Stomach (tissue), 9 donors: ENCODE data around the gene C16orf96. TPM values are rescaled to one million over a fixed set of nuclear protein-coding genes. Genes with fewer than 3 reads are reported as not detected.

Source experiments
- DNase-seq, 2 donors: peaks; one replicate each; pipeline versions ENCODE4 v3.0.0 to v3.0.0-alpha.2; 2013 to 2019
- H3K27ac ChIP-seq, 5 donors: fragments of 200-600 bp in 4 of 5; sonication (generic) in 4 of 5; one replicate each; pipeline ENCODE4 v1.5.1; 2013 to 2019; ENCODE audit warnings: mild to moderate bottlenecking in 1 of 5, moderate library complexity in 1 of 5
- H3K27me3 ChIP-seq, 3 donors: fragments of 200-600 bp; sonication (generic); one replicate each; pipeline ENCODE4 v1.5.1; 2017 to 2019; ENCODE audit warnings: mixed run types in 1 of 3
- H3K36me3 ChIP-seq, 4 donors: fragments of 200-600 bp; sonication (generic); 1 replicate in 3 of 4; 2 replicates in 1 of 4; pipeline ENCODE4 v1.5.1; 2016 to 2019
- H3K4me1 ChIP-seq, 4 donors: fragments of 200-600 bp; sonication (generic); one replicate each; pipeline ENCODE4 v1.5.1; 2016 to 2019
- H3K4me3 ChIP-seq, 4 donors: fragments of 200-600 bp; sonication (generic) in 3 of 4; one replicate each; pipeline ENCODE4 v1.5.1; 2016 to 2019; ENCODE audit warnings: mild to moderate bottlenecking in 1 of 4
- H3K9me3 ChIP-seq, 4 donors: fragments of 200-600 bp; sonication (generic); one replicate each; pipeline ENCODE4 v1.5.1; 2016 to 2019
- EP300 ChIP-seq: sonication (generic); formaldehyde crosslinking; IDR thresholded peaks from one replicate; pipeline ENCODE4 v1.6.1; 2017; ENCODE audit warnings: antibody characterized with exemption
- POLR2A ChIP-seq, 4 donors: fragments of 450-650 bp; IDR thresholded peaks; one replicate each; pipeline ENCODE4 v1.6.1; 2016; ENCODE audit warnings: antibody characterized with exemption in 4 of 4, control low read depth in 2 of 4, mild to moderate bottlenecking in 1 of 4, moderate library complexity in 1 of 4
- POLR2AphosphoS5 ChIP-seq, 3 donors: sonication (generic); formaldehyde crosslinking; IDR thresholded peaks; one replicate each; pipeline ENCODE4 v1.6.1; 2016; ENCODE audit warnings: antibody characterized with exemption in 3 of 3
- WGBS, 5 donors: extraction: QIAGEN DNeasy Blood & Tissue Kit in 3 of 5; methylation state at CpG; one replicate each; pipeline versions ENCODE4 v1.1.5 to v1.1.7; 2013 to 2018; 5-methylcytosine and 5-hydroxymethylcytosine counted together
- intact Hi-C: fragments of 100-400 bp; cut with DNase I; formaldehyde crosslinking; loops from one replicate; pipeline ENCODE4 v1.15.1; 2023; ENCODE audit warnings: low total_unique reads
- polyA plus RNA-seq, 3 donors: library from polyadenylated mRNA; stranded (reverse); fragments of 200-250 nt; gene quantifications; one replicate each; pipeline ENCODE4 v1.2.3, GENCODE V29; 2013
- total RNA-seq, 5 donors: library from RNA; depleted of rRNA; stranded (reverse); fragments of >200 nt; gene quantifications; one replicate each; pipeline versions ENCODE4 v1.1.0 to v1.2.3, GENCODE V29; 2014 to 2016
- TF ChIP-seq, protein P1 (sequence below), 7 experiments: fragments of 450-650 bp in 4 of 7; fragments of 200-600 bp in 3 of 7; sonication (generic) in 3 of 7; IDR thresholded peaks; one replicate each; pipeline ENCODE4 v1.5.1; 2016 to 2019; ENCODE audit warnings: antibody characterized with exemption in 7 of 7, control low read depth in 2 of 7, mild to moderate bottlenecking in 1 of 7
- donor health status: healthy with polysubstance abuse.
- donor health status: Bipolar disorder and iron deficiency.
- donor health status: healthy.

Gene C16orf96
- total and polyA plus RNA-seq, 8 donors = 0.37 to 0.43 TPM; not detected in 6

DNA sequence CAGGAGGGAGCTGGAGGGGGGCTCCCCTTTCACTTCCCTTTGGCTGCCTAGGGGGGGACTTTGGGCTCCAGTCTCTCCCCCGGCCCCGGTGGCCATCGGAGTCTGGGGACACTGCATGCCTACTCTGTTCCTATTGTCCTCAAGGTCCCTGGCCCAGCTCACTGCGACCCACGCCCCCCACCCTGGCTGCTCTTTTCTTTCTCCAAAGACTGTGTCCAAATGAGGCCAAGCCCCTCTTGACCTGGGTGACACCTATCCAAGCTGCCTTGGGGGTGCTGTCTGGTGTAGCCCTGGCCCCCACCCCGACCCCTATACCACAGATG, 45.7 kb downstream of the C16orf96 start:
- WGBS, 5 donors = 67 to 83% (median 77%) methylated on average over 6 of the region's 6 CpGs
- peaks cover 0 to 2% (median under 1%) of the 10 kb centered on the region in 4 donors for H3K36me3 ChIP-seq
- intact Hi-C loops = no loop called here
- no peaks in the 10 kb centered on the region for H3K9me3 ChIP-seq
- no peak for DNase-seq
- no peak overlapping the region for H3K4me3 ChIP-seq
- peaks cover 0 to 26% (median 0%) of the 10 kb centered on the region in 3 donors for H3K27me3 ChIP-seq
- TF ChIP-seq, protein P1, sequence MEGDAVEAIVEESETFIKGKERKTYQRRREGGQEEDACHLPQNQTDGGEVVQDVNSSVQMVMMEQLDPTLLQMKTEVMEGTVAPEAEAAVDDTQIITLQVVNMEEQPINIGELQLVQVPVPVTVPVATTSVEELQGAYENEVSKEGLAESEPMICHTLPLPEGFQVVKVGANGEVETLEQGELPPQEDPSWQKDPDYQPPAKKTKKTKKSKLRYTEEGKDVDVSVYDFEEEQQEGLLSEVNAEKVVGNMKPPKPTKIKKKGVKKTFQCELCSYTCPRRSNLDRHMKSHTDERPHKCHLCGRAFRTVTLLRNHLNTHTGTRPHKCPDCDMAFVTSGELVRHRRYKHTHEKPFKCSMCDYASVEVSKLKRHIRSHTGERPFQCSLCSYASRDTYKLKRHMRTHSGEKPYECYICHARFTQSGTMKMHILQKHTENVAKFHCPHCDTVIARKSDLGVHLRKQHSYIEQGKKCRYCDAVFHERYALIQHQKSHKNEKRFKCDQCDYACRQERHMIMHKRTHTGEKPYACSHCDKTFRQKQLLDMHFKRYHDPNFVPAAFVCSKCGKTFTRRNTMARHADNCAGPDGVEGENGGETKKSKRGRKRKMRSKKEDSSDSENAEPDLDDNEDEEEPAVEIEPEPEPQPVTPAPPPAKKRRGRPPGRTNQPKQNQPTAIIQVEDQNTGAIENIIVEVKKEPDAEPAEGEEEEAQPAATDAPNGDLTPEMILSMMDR (IDR thresholded peaks at IDR 0.05) = no peak
- no peak for TF ChIP-seq POLR2AphosphoS5 (IDR thresholded peaks at IDR 0.05)
- TF ChIP-seq EP300 = no peak
- TF ChIP-seq POLR2A (IDR thresholded peaks at IDR 0.05) = no peak
- H3K27ac ChIP-seq = no peak overlapping the region
- H3K4me1 ChIP-seq = peaks cover 0 to 33% (median 23%) of the 10 kb centered on the region in 4 donors

DNA sequence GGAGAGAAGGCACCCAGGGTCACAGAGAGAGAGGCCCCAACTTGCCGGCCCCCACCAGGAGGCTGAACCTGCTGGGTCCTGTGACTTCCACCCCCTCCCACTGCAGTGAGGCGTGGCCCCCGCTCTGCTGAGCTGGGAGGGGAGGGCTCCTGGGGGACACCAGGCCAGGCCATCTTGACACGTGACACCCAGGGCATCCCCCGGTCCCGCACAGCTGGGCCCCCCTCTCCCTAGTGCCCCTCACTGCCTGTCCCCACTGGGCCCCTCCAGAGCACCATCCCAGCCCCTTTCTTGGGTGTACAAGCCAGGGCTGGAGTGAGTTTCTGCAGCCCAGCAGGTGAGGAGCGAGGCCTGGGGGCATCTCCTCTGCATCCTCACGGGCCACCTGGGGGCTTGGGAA, 46.2 kb downstream of the C16orf96 start:
- WGBS, 5 donors = 51 to 82% (median 65%) methylated on average over 3 to 8 of the region's 8 CpGs

DNA sequence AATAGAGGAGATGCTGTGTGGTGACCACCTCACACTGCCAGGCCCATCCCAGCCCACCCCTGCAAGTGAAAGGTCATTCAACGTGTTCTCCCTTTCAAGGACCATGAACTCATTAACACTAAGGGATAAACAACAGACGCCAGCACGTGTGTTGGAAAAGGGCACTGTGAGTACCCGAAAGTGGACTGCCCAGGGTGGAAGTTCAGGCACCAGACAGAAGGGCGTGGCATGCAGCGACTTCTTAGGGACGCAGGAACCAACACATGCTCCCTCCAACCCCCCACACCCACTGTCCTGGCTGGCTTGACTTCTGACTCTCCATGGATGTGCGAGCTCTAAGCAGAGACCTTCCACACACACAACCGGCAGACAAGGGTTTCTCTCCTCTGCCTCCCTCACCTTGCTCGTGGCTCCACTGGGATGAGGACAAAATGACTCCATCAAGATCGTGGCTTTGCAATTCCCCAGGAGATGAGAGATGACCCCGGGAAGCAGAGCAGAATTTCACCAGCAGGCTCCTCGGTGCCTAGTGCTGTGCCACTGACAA, 47.6 kb downstream of the C16orf96 start:
- no peak for TF ChIP-seq POLR2AphosphoS5 (IDR thresholded peaks at IDR 0.05)
- no peak for TF ChIP-seq POLR2A (IDR thresholded peaks at IDR 0.05)
- H3K27me3 ChIP-seq = peaks cover 0 to 21% (median 0%) of the 10 kb centered on the region in 3 donors

More for the DNA sequence above, 46.2 kb downstream of the C16orf96 start:
- Histone ChIP-seq H3K27ac (no peak overlapping the region), H3K36me3 (peaks cover under 1 to 7% (median 4%) of the 10 kb centered on the region in 4 donors), H3K27me3 (peaks cover 0 to 21% (median 0%) of the 10 kb centered on the region in 3 donors), H3K9me3 (no peaks in the 10 kb centered on the region), H3K4me1 (peaks cover 0 to 35% (median 20%) of the 10 kb centered on the region in 4 donors), H3K4me3 (no peak overlapping the region)
- intact Hi-C loops = no loop called here
- DNase-seq = no peak
- TF ChIP-seq POLR2A (IDR thresholded peaks at IDR 0.05) (no peak), EP300 (no peak), POLR2AphosphoS5 (IDR thresholded peaks at IDR 0.05) (no peak)
- TF ChIP-seq, protein P1 (IDR thresholded peaks at IDR 0.05) = no peak

DNA sequence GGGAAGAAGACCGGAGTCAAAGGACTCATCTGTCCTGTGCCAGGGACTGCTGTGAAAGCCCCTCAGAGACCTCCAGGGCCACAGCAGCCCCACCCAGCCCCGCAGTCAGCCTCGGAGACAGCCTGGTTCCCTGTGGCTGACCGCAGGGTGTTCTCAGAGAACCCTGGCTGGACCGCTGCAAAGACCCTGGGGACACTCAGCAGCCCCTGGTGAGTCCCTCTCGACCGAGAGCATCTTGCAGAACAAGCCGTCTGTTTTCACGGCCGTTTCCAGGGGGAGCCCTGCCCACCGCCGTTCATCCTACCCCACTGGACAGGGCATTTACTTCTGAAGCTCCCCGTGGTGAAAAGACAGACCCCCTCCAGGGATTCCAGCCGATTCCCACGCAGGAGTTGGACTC, 48.3 kb downstream of the C16orf96 start:
- 56 to 72% (median 70%) methylated on average over 12 to 15 of the region's 15 CpGs for WGBS, 5 donors

More for the DNA sequence above, 47.6 kb downstream of the C16orf96 start:
- Histone ChIP-seq H3K27ac (no peak overlapping the region), H3K4me1 (peaks cover 0 to 35% (median 20%) of the 10 kb centered on the region in 4 donors), H3K4me3 (no peak overlapping the region), H3K9me3 (no peaks in the 10 kb centered on the region), H3K36me3 (peaks cover 12 to 21% (median 18%) of the 10 kb centered on the region in 4 donors)
- no peak for DNase-seq
- intact Hi-C loops = no loop called here
- WGBS, 5 donors = 37 to 50% (median 41%) methylated on average over 11 to 13 of the region's 13 CpGs

More for the DNA sequence above, 48.3 kb downstream of the C16orf96 start:
- intact Hi-C loops = no loop called here
- H3K36me3 ChIP-seq = peaks cover 19 to 28% (median 25%) of the 10 kb centered on the region in 4 donors
- no peak for DNase-seq
- H3K27ac ChIP-seq = no peak overlapping the region
- H3K27me3 ChIP-seq = peaks cover 0 to 21% (median 0%) of the 10 kb centered on the region in 3 donors
- H3K4me3 ChIP-seq = no peak overlapping the region
- no peaks in the 10 kb centered on the region for H3K9me3 ChIP-seq
- TF ChIP-seq POLR2AphosphoS5 (IDR thresholded peaks at IDR 0.05) (no peak), POLR2A (IDR thresholded peaks at IDR 0.05) (no peak), EP300 (no peak)
- TF ChIP-seq, protein P1 (IDR thresholded peaks at IDR 0.05) = no peak
- H3K4me1 ChIP-seq = peaks cover 0 to 35% (median 21%) of the 10 kb centered on the region in 4 donors
